Measurements from ENCODE around the gene ATAD3A.
A peak's percentile ranks its signal among the peaks of the same experiment; 100 is the strongest.
"Not testable (repeated sequence)": the region's sequence is repeated elsewhere in the genome, so short reads cannot be mapped to it uniquely, and the experiment has no call there.

ATAD3A gene

GRCh38 chr1:1490633-1491230, 21.2 kb upstream of the ATAD3A start:
- DNase-seq = no peak

GRCh38 chr1:1491601-1492000, 20.4 kb upstream of the ATAD3A start:
- no peak for DNase-seq

- not testable (repeated sequence) for DNase-seq
Observed at GRCh38 chr1:1494311-1494710, 17.7 kb upstream of the ATAD3A start.

GRCh38 chr1:1495461-1495975, 16.4 kb upstream of the ATAD3A start:
- not testable (repeated sequence) for DNase-seq

- peak; percentile 56 for DNase-seq
Observed at GRCh38 chr1:1504777-1505365, 7.1 kb upstream of the ATAD3A start.

- DNase-seq = peak; percentile 66
Observed at GRCh38 chr1:1505366-1505798, 6.6 kb upstream of the ATAD3A start.

- not testable (repeated sequence) for DNase-seq
Observed at GRCh38 chr1:1505801-1506200, 6.2 kb upstream of the ATAD3A start.

- no peak for DNase-seq
Observed at GRCh38 chr1:1507305-1507704, 4.7 kb upstream of the ATAD3A start.

- not testable (repeated sequence) for DNase-seq
Observed at GRCh38 chr1:1508775-1509464, 3.0 kb upstream of the ATAD3A start.

- not testable (repeated sequence) for DNase-seq
Observed at GRCh38 chr1:1509465-1509850, 2.5 kb upstream of the ATAD3A start.

GRCh38 chr1:1510912-1511532, 940 bp upstream of the ATAD3A start:
- DNase-seq = peak; percentile 28

- not testable (repeated sequence) for DNase-seq
Observed at GRCh38 chr1:1512425-1512824, 463 bp downstream of the ATAD3A start.

- DNase-seq = not testable (repeated sequence)
Observed at GRCh38 chr1:1513675-1514074, 1.7 kb downstream of the ATAD3A start.

GRCh38 chr1:1514376-1514775, 2.4 kb downstream of the ATAD3A start:
- DNase-seq = peak; percentile 38

GRCh38 chr1:1516923-1517322, 5.0 kb downstream of the ATAD3A start:
- not testable (repeated sequence) for DNase-seq

- no peak for DNase-seq
Observed at GRCh38 chr1:1517973-1518620, 6.1 kb downstream of the ATAD3A start.

- not testable (repeated sequence) for DNase-seq
Observed at GRCh38 chr1:1518621-1519007, 6.7 kb downstream of the ATAD3A start.

GRCh38 chr1:1519805-1520505, 8.0 kb downstream of the ATAD3A start:
- not testable (repeated sequence) for DNase-seq

GRCh38 chr1:1521331-1521730, 9.4 kb downstream of the ATAD3A start:
- DNase-seq = no peak

GRCh38 chr1:1522536-1522935, 10.6 kb downstream of the ATAD3A start:
- not testable (repeated sequence) for DNase-seq

- DNase-seq = not testable (repeated sequence)
Observed at GRCh38 chr1:1523226-1523625, 11.3 kb downstream of the ATAD3A start.

- DNase-seq = not testable (repeated sequence)
Observed at GRCh38 chr1:1523651-1524050, 11.7 kb downstream of the ATAD3A start.

All from MV-4-11 (cell line).